OCI-LY7 (cell line): ENCODE measurements around the gene ZNF132. TPM values are rescaled to one million over a fixed set of nuclear protein-coding genes. Genes with fewer than 3 reads are reported as not detected.

ENCODE experiments used
- BruUV-seq: library from RNA; stranded (reverse); fragments of 400-500 nt; replicated peaks from 2 replicates; lab custom pipeline; 2021; lab: Mats Ljungman, UMichigan
- CTCF ChIA-PET: fragments of 300-600 bp; sonication (Branson Sonifier 250); formaldehyde crosslinking; loops from one replicate; lab custom pipeline; 2022; ENCODE audit warnings: antibody characterized with exemption; ENCODE audit not compliant: unreplicated experiment; lab: Charles Lee
- POLR2A ChIA-PET: fragments of 300-600 bp; sonication (Branson Sonifier 250); formaldehyde crosslinking; loops from one replicate; lab custom pipeline; 2022; ENCODE audit warnings: antibody characterized with exemption; lab: Charles Lee
- DNase-seq: peaks from one replicate; pipeline ENCODE4 v3.0.0-alpha.2; 2015; ENCODE audit warnings: low spot score
- H2AFZ ChIP-seq: fragments of 200-600 bp; sonication (generic), shearing (Covaris generic); 2 replicates; pipeline ENCODE4 v1.6.1; 2014; ENCODE audit warnings: mild to moderate bottlenecking, antibody characterized with exemption, low read length, moderate library complexity
- H3K27ac ChIP-seq: fragments of 200-600 bp; sonication (generic); 2 replicates; pipeline ENCODE4 v1.5.1; 2014; ENCODE audit warnings: mixed run types, low read depth, mild to moderate bottlenecking, moderate library complexity, low read length, inconsistent platforms; ENCODE audit not compliant: poor library complexity, severe bottlenecking
- H3K36me3 ChIP-seq: fragments of 200-600 bp; sonication (generic); 2 replicates; pipeline ENCODE4 v1.6.1; 2014; ENCODE audit warnings: mild to moderate bottlenecking, antibody characterized with exemption, low read length, moderate library complexity, mixed read lengths; ENCODE audit not compliant: insufficient read depth
- H3K4me1 ChIP-seq: fragments of 200-600 bp; sonication (generic); 2 replicates; pipeline ENCODE4 v1.5.1; 2014; ENCODE audit warnings: mild to moderate bottlenecking, low read length; ENCODE audit not compliant: insufficient read depth, poor library complexity, severe bottlenecking
- H3K4me2 ChIP-seq: fragments of 200-600 bp; sonication (generic); 2 replicates; pipeline ENCODE4 v1.6.1; 2014; ENCODE audit warnings: mild to moderate bottlenecking, low read length
- H3K4me3 ChIP-seq: fragments of 200-600 bp; sonication (generic); 2 replicates; pipeline ENCODE4 v1.5.1; 2014; ENCODE audit warnings: mild to moderate bottlenecking, low read depth, low read length; ENCODE audit not compliant: poor library complexity, severe bottlenecking
- H3K79me2 ChIP-seq: fragments of 200-600 bp; sonication (generic); 2 replicates; pipeline ENCODE4 v1.6.1; 2016; ENCODE audit warnings: low read depth, mild to moderate bottlenecking, low read length, moderate library complexity, mixed read lengths; ENCODE audit not compliant: insufficient read depth
- H3K9me2 ChIP-seq: fragments of 200-600 bp; sonication (generic); 2 replicates; pipeline ENCODE4 v1.6.1; 2016; ENCODE audit warnings: mild to moderate bottlenecking, low read length, mixed read lengths; ENCODE audit not compliant: insufficient read depth
- H3K9me3 ChIP-seq: fragments of 200-600 bp; sonication (generic); 2 replicates; pipeline ENCODE4 v1.6.1; 2014; ENCODE audit warnings: mild to moderate bottlenecking, mixed run types, low read length, mixed read lengths
- H4K20me1 ChIP-seq: fragments of 200-600 bp; sonication (generic); 2 replicates; pipeline ENCODE4 v1.6.1; 2014; ENCODE audit warnings: mild to moderate bottlenecking, antibody characterized with exemption, low read length, moderate library complexity, mixed read lengths; ENCODE audit not compliant: insufficient read depth
- CTCF ChIP-seq: fragments of 200-600 bp; sonication (generic); conservative IDR thresholded peaks from 2 replicates; pipeline ENCODE4 v1.5.1; 2014; ENCODE audit warnings: mild to moderate bottlenecking, antibody characterized with exemption, low read length, moderate library complexity, mixed read lengths
- EZH2phosphoT487 ChIP-seq: fragments of 200-600 bp; sonication (generic); IDR thresholded peaks from 2 replicates; pipeline ENCODE4 v1.6.1; 2018; ENCODE audit warnings: low read depth, borderline replicate concordance, mild to moderate bottlenecking, mixed run types, antibody characterized with exemption, low read length, moderate library complexity, mixed read lengths
- intact Hi-C: fragments of 100-400 bp; cut with micrococcal nuclease; formaldehyde crosslinking; loops from one replicate; pipeline ENCODE4 v1.10.0; 2022; ENCODE audit not compliant: unreplicated experiment
- total RNA-seq, 2 experiments: library from RNA; depleted of rRNA in 1 of 2; stranded (reverse); fragments of >200 nt in 1 of 2; shearing (Covaris generic) in 1 of 2; gene quantifications; 2 replicates each; pipeline ENCODE4 v1.2.3, GENCODE V29; 2014 to 2022

The ZNF132 gene
- total RNA-seq, 2 experiments from 2014 or later, result not detected

GRCh38 chr19:58401840-58402421 is 38.0 kb downstream of the ZNF132 start:
- Histone ChIP-seq H3K9me3 (no peaks in the 10 kb centered on the region), H3K79me2 (no peaks in the 10 kb centered on the region), H3K27ac (peak overlapping the region; percentile 31), H4K20me1 (no peaks in the 10 kb centered on the region), H3K4me3 (peak overlapping the region; percentile 74), H2AFZ (peak overlapping the region; percentile 33; the same call in 1 of the 2 replicates), H3K4me2 (peak overlapping the region; percentile 79), H3K4me1 (peaks cover 13% of the 10 kb centered on the region), H3K36me3 (peaks cover 6% of the 10 kb centered on the region), H3K9me2 (no peaks in the 10 kb centered on the region)
- CTCF ChIA-PET, result no interaction called here
- intact Hi-C loops, result no loop called here
- no peak for DNase-seq
- POLR2A ChIA-PET, result interaction anchor here (1.0 kb wide), 1 partner anchor 14 kb away, joined by 4 read pairs; no protein-coding TSS in a partner anchor
- no peak for TF ChIP-seq EZH2phosphoT487
- no peak for TF ChIP-seq CTCF
- BruUV-seq, result no TSS peak

DNA sequence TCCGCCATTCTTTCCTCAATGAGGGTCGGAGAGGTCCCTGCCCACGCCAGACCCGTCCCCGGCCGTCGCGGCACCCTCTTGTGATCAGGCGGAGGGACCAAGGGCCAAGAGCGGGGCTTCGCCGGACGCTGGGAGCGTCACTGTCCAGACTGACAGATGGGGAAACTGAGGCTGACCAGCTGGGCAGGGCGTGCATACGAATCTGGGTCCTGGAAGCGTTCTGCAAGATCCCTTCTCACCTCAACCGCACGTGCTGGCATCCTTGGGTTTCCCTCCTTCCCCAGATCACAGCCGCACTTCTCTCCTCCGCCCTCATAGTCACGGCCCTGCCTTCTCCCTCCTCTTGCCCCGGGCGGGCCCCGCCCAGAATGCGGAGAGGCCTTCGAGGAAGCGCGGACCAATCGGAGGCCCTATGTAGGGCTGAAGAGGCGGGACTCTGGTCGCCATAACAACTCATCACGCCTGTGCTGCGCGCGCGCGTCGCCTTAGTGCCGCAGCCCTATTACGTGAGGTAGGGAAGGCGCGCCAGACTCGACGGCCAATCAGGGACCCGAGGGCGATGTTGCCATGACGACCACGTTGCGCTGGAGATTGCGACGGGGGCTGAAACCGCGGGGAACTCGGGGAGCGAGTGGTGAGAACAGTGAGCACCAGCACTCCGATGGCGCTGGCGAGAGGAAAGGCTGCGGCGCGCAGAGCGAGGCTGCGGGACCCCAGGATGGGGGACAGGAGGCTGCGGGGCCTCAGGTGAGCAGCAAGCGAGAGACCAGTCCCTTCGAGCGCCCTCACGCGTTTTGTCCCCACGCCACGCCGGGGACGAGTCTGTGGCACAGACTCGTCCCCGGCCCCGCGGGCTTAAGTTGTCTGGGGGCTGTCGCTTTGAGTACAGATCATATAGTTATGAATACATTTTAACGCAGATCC is 38.8 kb downstream of the ZNF132 start:
- no peaks in the 10 kb centered on the region for H4K20me1 ChIP-seq
- no TSS peak for BruUV-seq
- no peaks in the 10 kb centered on the region for H3K9me3 ChIP-seq
- H3K36me3 ChIP-seq, result peaks cover 9% of the 10 kb centered on the region
- intact Hi-C loops, result no loop called here
- POLR2A ChIA-PET, result no interaction called here
- H3K4me1 ChIP-seq, result peaks cover 12% of the 10 kb centered on the region
- H3K9me2 ChIP-seq, result no peaks in the 10 kb centered on the region
- CTCF ChIA-PET, result no interaction called here
- peak; percentile 33; the same call in 1 of the 2 replicates for TF ChIP-seq CTCF
- TF ChIP-seq EZH2phosphoT487, result no peak
- peak overlapping the region; percentile 79 for H3K4me2 ChIP-seq
- H3K27ac ChIP-seq, result peak overlapping the region; percentile 31
- peak overlapping the region; percentile 74 for H3K4me3 ChIP-seq
- no peaks in the 10 kb centered on the region for H3K79me2 ChIP-seq
- H2AFZ ChIP-seq, result peak overlapping the region; percentile 33; the same call in 1 of the 2 replicates
- DNase-seq, result peak; percentile 99
